SJCRH30 (cell line): ENCODE data around the gene GRIN3B. TPM values are rescaled to one million over a fixed set of nuclear protein-coding genes. Genes with fewer than 3 reads are reported as not detected.
"Not testable (repeated sequence)": the region's sequence is repeated elsewhere in the genome, so short reads cannot be mapped to it uniquely, and the experiment has no call there.

Source experiments
- DNase-seq, 2 experiments: peaks; one replicate each; pipeline ENCODE4 v3.0.0-alpha.2; 2015 to 2020
- H3K27ac ChIP-seq: fragments of 250-450 bp; sonication (Bioruptor Pico); 2 replicates; pipeline ENCODE4 v1.5.1; 2020; ENCODE audit warnings: mild to moderate bottlenecking, moderate library complexity
- H3K27me3 ChIP-seq: fragments of 250-450 bp; sonication (Bioruptor Pico); 2 replicates; pipeline ENCODE4 v1.5.1; 2020; ENCODE audit warnings: mild to moderate bottlenecking, moderate library complexity
- H3K36me3 ChIP-seq: fragments of 250-450 bp; sonication (Bioruptor Pico); 2 replicates; pipeline ENCODE4 v1.5.1; 2020; ENCODE audit warnings: mild to moderate bottlenecking, moderate library complexity
- H3K4me1 ChIP-seq: fragments of 250-450 bp; sonication (Bioruptor Pico); 2 replicates; pipeline ENCODE4 v1.5.1; 2020; ENCODE audit warnings: mild to moderate bottlenecking, moderate library complexity
- H3K4me3 ChIP-seq: fragments of 250-450 bp; sonication (Bioruptor Pico); 2 replicates; pipeline ENCODE4 v1.5.1; 2020; ENCODE audit warnings: mild to moderate bottlenecking, moderate library complexity
- H3K9me3 ChIP-seq: fragments of 250-450 bp; sonication (Bioruptor Pico); replicated peaks from 2 replicates; pipeline ENCODE4 v1.5.1; 2020; ENCODE audit warnings: mild to moderate bottlenecking, moderate library complexity
- total RNA-seq: library from RNA; depleted of rRNA; stranded (reverse); fragments of >200 nt; shearing (Covaris generic); gene quantifications from 2 replicates; pipeline ENCODE4 v1.2.3, GENCODE V29; 2014

GRIN3B gene
- total RNA-seq, 1 experiment from 2014 or later: not detected

DNA sequence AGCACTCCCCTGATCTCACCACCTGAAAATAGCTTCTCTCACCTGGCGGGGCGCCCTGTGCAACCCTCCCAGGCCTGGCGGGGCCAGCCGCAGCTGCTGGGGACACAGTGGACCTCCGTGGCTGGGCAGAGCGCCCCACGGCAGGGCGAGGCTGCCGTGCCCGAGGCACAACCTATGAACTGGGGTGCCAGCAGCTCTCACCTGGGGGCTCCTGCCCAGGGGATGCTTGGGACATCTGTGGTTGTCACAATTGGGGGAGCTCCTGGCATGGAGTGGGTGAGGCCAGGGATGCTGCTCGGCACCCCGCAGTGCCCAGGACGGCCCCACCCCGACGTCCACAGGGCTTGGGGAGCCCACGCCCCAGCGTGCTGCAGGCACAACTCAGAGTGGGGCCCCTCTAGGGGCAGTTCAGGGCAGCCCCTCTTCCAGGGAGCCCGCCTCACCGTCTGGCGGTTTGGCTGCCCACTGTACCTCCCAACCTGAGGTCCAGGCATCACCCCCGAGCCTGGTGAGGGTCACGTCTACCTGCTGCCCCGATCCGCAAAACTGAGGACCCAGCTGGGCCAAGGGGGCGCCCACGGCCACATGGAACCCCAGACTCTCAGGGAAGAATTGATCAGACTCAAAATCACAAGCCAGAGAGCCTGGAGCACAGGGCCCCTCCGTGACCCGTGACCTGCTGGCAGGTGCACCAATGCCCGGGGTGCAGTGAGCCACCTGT is 15.0 kb downstream of the GRIN3B start:
- no peaks in the 10 kb centered on the region for H3K4me1 ChIP-seq

DNA sequence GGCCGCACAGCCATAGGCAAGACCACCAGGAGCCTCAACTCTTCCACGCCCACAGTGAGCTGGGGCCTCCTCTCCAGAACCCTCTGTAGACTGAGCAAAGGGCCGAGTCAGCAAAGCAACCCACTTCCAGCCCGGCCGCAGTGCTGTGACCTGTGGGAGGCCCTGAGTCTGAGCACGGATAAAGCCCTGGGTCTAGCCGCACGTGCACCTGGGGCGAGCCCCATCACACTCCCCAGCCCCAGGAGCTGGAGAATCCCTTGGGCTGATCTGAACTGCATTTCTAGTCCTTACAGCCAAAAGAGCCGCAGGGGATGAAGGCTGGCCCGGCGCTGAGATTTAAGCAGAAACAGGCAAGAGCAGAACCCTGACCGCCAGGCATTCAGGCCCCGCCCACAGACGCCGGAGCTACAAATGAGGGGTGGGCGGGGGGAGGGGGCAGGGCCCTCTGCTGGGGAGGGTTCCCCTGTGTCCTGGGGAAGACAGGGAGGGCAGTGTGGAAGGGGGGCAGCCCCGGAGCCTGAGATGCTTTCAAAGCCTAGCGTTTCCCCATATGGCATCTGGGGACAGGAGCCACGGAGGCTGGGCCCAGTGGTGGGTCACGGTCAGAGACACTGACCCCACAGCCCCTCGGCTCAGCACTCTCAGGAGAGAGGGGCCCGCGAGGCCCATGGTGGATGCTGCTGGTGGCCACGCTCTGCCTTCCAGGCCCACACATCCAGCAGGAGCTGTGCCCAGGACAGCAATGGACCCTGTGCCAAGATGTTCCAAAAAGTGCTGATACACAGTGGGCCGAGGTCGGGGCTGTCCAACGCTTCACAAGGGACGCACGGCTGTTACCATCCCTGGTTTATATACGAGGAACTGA is 15.8 kb downstream of the GRIN3B start:
- Histone ChIP-seq H3K36me3 (peaks cover 28% of the 10 kb centered on the region), H3K27me3 (no peaks in the 10 kb centered on the region), H3K4me3 (no peak overlapping the region), H3K27ac (no peak overlapping the region), H3K4me1 (no peaks in the 10 kb centered on the region), H3K9me3 (no peaks in the 10 kb centered on the region)
- DNase-seq: no peak

More for the DNA sequence above, 15.0 kb downstream of the GRIN3B start:
- Histone ChIP-seq H3K36me3 (peaks cover 34% of the 10 kb centered on the region), H3K27me3 (no peaks in the 10 kb centered on the region), H3K27ac (no peak overlapping the region), H3K4me3 (no peak overlapping the region), H3K9me3 (no peaks in the 10 kb centered on the region)
- no peak for DNase-seq

DNA sequence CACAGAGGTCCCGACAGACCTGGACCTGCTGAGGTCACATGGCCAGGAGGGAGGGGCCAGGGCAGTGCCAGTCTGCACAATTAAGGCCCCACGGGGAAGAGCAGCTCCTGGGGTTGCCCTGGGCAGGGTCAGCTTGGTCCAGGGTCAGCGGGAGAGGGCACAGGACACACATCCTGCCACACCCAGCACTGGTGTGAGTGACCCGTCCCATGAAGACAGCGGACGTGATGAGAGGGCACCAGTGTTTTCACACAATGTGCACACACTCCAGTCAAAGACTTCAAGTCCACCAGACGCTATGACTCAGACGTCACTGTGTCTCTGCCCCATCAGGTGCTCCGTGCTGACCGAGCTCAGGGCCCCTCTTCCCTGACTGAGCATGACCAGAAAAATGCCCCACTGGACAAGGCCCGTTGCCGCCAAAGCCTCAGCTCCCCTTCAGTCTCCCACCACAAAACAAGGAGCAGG is 16.5 kb downstream of the GRIN3B start:
- no peak for DNase-seq
- Histone ChIP-seq H3K27ac (no peak overlapping the region), H3K36me3 (peaks cover 24% of the 10 kb centered on the region), H3K9me3 (no peaks in the 10 kb centered on the region), H3K4me1 (no peaks in the 10 kb centered on the region), H3K4me3 (no peak overlapping the region), H3K27me3 (no peaks in the 10 kb centered on the region)

GRCh38 chr19:1017115-1017905 is 17.1 kb downstream of the GRIN3B start:
- Histone ChIP-seq H3K27ac (no peak overlapping the region), H3K27me3 (no peaks in the 10 kb centered on the region), H3K9me3 (no peaks in the 10 kb centered on the region), H3K36me3 (peaks cover 18% of the 10 kb centered on the region), H3K4me1 (peaks cover 1% of the 10 kb centered on the region; the same call in 1 of the 2 replicates), H3K4me3 (no peak overlapping the region)
- no peak for DNase-seq

- H3K9me3 ChIP-seq: no peaks in the 10 kb centered on the region
- no peak overlapping the region for H3K27ac ChIP-seq
- peaks cover 3% of the 10 kb centered on the region; the same call in 1 of the 2 replicates for H3K4me1 ChIP-seq
- no peaks in the 10 kb centered on the region for H3K27me3 ChIP-seq
- DNase-seq: no peak
- no peak overlapping the region for H3K4me3 ChIP-seq
- H3K36me3 ChIP-seq: peaks cover 12% of the 10 kb centered on the region
Observed at GRCh38 chr19:1017906-1018305, 17.7 kb downstream of the GRIN3B start.

GRCh38 chr19:1018393-1018792 is 18.2 kb downstream of the GRIN3B start:
- Histone ChIP-seq H3K27me3 (no peaks in the 10 kb centered on the region), H3K27ac (no peak overlapping the region), H3K9me3 (no peaks in the 10 kb centered on the region), H3K4me1 (peaks cover 3% of the 10 kb centered on the region; the same call in 1 of the 2 replicates), H3K36me3 (peaks cover 7% of the 10 kb centered on the region), H3K4me3 (no peak overlapping the region)
- DNase-seq: no peak

- Histone ChIP-seq H3K9me3 (no peaks in the 10 kb centered on the region), H3K4me3 (no peak overlapping the region), H3K36me3 (peaks cover 2% of the 10 kb centered on the region), H3K27ac (no peak overlapping the region), H3K27me3 (no peaks in the 10 kb centered on the region), H3K4me1 (peaks cover 3% of the 10 kb centered on the region; the same call in 1 of the 2 replicates)
- DNase-seq: no peak
Observed at GRCh38 chr19:1018932-1019615, 18.9 kb downstream of the GRIN3B start.

- Histone ChIP-seq H3K4me1 (peaks cover 3% of the 10 kb centered on the region; the same call in 1 of the 2 replicates), H3K4me3 (peak overlapping the region; percentile 74), H3K9me3 (no peaks in the 10 kb centered on the region), H3K27me3 (no peaks in the 10 kb centered on the region), H3K27ac (no peak overlapping the region), H3K36me3 (peaks cover 2% of the 10 kb centered on the region)
- DNase-seq: no peak
Observed at GRCh38 chr19:1019616-1019961, 19.4 kb downstream of the GRIN3B start.

DNA sequence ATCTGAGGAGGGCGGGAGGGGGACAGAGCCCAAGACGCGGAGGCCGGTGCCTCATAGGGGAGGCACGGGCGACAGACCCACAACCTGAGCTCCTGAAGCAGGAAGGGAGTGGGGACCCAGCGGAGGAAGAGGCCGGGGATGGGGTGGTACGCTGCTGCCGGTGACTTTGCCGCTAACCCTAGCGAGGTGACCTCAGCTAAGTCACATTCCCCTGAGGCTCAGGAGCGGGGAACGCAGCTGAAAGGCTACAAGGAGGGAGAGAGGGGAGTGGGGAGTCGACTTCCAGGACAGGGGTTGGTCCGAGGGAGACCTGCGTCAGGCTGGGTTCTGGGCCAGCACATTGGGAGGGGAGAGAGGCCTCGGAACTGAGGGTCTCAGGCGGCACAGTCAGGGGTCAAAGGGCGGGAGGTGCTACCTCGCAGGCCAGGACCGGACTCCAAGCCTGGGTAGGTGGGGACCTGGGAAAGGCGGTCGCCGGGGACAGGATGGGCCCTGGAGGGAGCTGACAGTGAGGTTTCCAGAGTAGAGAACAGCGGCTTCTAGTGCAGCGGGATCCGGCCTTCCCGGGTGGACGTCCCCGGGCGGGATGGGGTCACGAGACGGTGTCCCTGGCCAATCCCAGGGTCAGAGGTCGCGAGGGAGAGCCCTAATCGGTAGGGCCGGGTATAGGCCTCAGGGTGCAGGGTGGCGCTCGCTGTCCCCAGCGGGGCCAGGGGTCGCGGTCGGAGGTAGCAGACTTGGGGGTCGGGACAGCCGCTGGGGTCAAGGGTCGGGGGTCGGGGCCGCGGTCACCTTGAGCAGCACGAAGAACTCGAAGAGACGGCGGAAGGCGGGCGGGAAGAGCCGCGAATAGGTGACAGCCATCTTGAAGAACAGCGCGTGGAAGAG is 20.0 kb downstream of the GRIN3B start:
- peak overlapping the region; percentile 74 for H3K4me3 ChIP-seq
- H3K27ac ChIP-seq: peak overlapping the region; percentile 33; the same call in 1 of the 2 replicates
- peaks cover 2% of the 10 kb centered on the region; the same call in 1 of the 2 replicates for H3K36me3 ChIP-seq
- peak in 1 of 2 experiments; percentile 30 for DNase-seq
- peaks cover 3% of the 10 kb centered on the region; the same call in 1 of the 2 replicates for H3K4me1 ChIP-seq
- no peaks in the 10 kb centered on the region for H3K9me3 ChIP-seq
- H3K27me3 ChIP-seq: no peaks in the 10 kb centered on the region

GRCh38 chr19:1020868-1021425 is 20.7 kb downstream of the GRIN3B start, which contains the start of gene TMEM259:
TSS of gene TMEM259 (minus strand) at chr19:1021123. CDS start at chr19:1020996, 127 bp downstream.
- H3K4me3 ChIP-seq: peak within 1 kb of the TSS; percentile 74
- peak; percentile 98 for DNase-seq
- H3K36me3 ChIP-seq: 0 out of 2 replicates have a peak, but pooled peaks cover 2% of the 10 kb centered on the region
- H3K9me3 ChIP-seq: no peaks in the 10 kb centered on the region
- peaks cover 3% of the 10 kb centered on the region; the same call in 1 of the 2 replicates for H3K4me1 ChIP-seq
- H3K27me3 ChIP-seq: no peaks in the 10 kb centered on the region
- H3K27ac ChIP-seq: peak within 1 kb of the TSS; percentile 92

- not testable (repeated sequence) for DNase-seq, H3K27me3 ChIP-seq, H3K27ac ChIP-seq, H3K4me1 ChIP-seq, H3K36me3 ChIP-seq, H3K9me3 ChIP-seq, H3K4me3 ChIP-seq
Observed at GRCh38 chr19:1023883-1024188, 23.6 kb downstream of the GRIN3B start.

DNA sequence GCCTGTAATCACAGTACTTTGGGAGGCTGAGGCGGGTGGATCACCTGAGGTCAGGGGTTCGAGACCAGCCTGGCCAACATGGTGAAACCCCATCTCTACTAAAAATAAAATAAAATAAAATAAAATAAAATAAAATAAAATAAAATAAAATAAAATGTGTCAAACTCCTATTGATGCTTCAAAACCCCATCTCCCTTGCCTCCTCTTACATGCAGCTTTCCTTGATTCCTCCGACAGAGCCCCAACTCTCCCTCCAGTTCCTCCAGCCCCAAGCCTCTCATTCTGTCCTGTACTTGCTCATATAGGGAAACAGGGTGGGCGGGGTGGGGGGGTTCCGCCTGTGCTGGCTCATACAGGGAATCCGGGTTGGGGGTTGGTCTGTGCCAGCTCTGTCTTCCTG is 24.9 kb downstream of the GRIN3B start:
- H3K4me1 ChIP-seq, H3K9me3 ChIP-seq, H3K27ac ChIP-seq, H3K4me3 ChIP-seq, H3K36me3 ChIP-seq, H3K27me3 ChIP-seq, DNase-seq: not testable (repeated sequence)
